Measurements from ENCODE around the gene TMEM212.
A peak's percentile ranks its signal among the peaks of the same experiment; 100 is the strongest.

TMEM212 gene

GRCh38 chr3:171863920-171864319, 20.8 kb downstream of the TMEM212 start:
- H4K20me1 ChIP-seq (ENCODE audit: insufficient read depth, low read length, poor library complexity, severe bottlenecking) = no peaks in the 10 kb centered on the region
- no peaks in the 10 kb centered on the region for H3K27me3 ChIP-seq (ENCODE audit: insufficient read depth, low read length, poor library complexity, severe bottlenecking)
- no peaks in the 10 kb centered on the region for H3K9me2 ChIP-seq (replicated peaks; ENCODE audit: low read depth, low read length)
- H3F3A ChIP-seq (ENCODE audit: low read depth) = no peaks in the 10 kb centered on the region
- H2AFZ ChIP-seq (ENCODE audit: low read length) = no peak overlapping the region
- H3K9me3 ChIP-seq (ENCODE audit: insufficient read depth, low read depth, low read length) = no peaks in the 10 kb centered on the region
- TF ChIP-seq EZH2phosphoT487 (IDR thresholded peaks at IDR 0.05; ENCODE audit: borderline replicate concordance) (no peak), CTCF (conservative IDR thresholded peaks at IDR 0.05; ENCODE audit: low read length) (no peak)
- no peaks in the 10 kb centered on the region for H3K4me1 ChIP-seq (ENCODE audit: insufficient read depth, low read length, poor library complexity, severe bottlenecking)
- no peak overlapping the region for H3K4me2 ChIP-seq (ENCODE audit: low read depth, low read length, poor library complexity, severe bottlenecking)
- H3K4me3 ChIP-seq (ENCODE audit: low read length, poor library complexity, severe bottlenecking) = no peak overlapping the region
- H3K9ac ChIP-seq (ENCODE audit: low read depth, low read length, poor library complexity, severe bottlenecking) = no peak overlapping the region
- H3K79me2 ChIP-seq (ENCODE audit: insufficient read depth, low read length) = no peaks in the 10 kb centered on the region
- H3K36me3 ChIP-seq (ENCODE audit: insufficient read depth, low read length) = no peaks in the 10 kb centered on the region

GRCh38 chr3:171865191-171865865, 22.2 kb downstream of the TMEM212 start:
- no peaks in the 10 kb centered on the region for H3K4me1 ChIP-seq (ENCODE audit: insufficient read depth, low read length, poor library complexity, severe bottlenecking)
- 0 out of 2 replicates have a peak overlapping the region, but pooled peaks have one; percentile 47 for H2AFZ ChIP-seq (ENCODE audit: low read length)
- no peaks in the 10 kb centered on the region for H3F3A ChIP-seq (ENCODE audit: low read depth)
- no peak overlapping the region for H3K4me3 ChIP-seq (ENCODE audit: low read length, poor library complexity, severe bottlenecking)
- no peaks in the 10 kb centered on the region for H4K20me1 ChIP-seq (ENCODE audit: insufficient read depth, low read length, poor library complexity, severe bottlenecking)
- H3K9ac ChIP-seq (ENCODE audit: low read depth, low read length, poor library complexity, severe bottlenecking) = no peak overlapping the region
- no peaks in the 10 kb centered on the region for H3K27me3 ChIP-seq (ENCODE audit: insufficient read depth, low read length, poor library complexity, severe bottlenecking)
- H3K9me2 ChIP-seq (replicated peaks; ENCODE audit: low read depth, low read length) = no peaks in the 10 kb centered on the region
- no peak overlapping the region for H3K4me2 ChIP-seq (ENCODE audit: low read depth, low read length, poor library complexity, severe bottlenecking)
- H3K36me3 ChIP-seq (ENCODE audit: insufficient read depth, low read length) = no peaks in the 10 kb centered on the region
- H3K9me3 ChIP-seq (ENCODE audit: insufficient read depth, low read depth, low read length) = no peaks in the 10 kb centered on the region
- no peak for TF ChIP-seq EZH2phosphoT487 (IDR thresholded peaks at IDR 0.05; ENCODE audit: borderline replicate concordance)
- TF ChIP-seq CTCF (conservative IDR thresholded peaks at IDR 0.05; ENCODE audit: low read length) = no peak
- H3K79me2 ChIP-seq (ENCODE audit: insufficient read depth, low read length) = no peaks in the 10 kb centered on the region

GRCh38 chr3:171867981-171868380, 24.8 kb downstream of the TMEM212 start:
- H4K20me1 ChIP-seq (ENCODE audit: insufficient read depth, low read length, poor library complexity, severe bottlenecking) = no peaks in the 10 kb centered on the region
- TF ChIP-seq EZH2phosphoT487 (IDR thresholded peaks at IDR 0.05; ENCODE audit: borderline replicate concordance) (no peak), CTCF (conservative IDR thresholded peaks at IDR 0.05; ENCODE audit: low read length) (peak; percentile 75)
- no peaks in the 10 kb centered on the region for H3K4me1 ChIP-seq (ENCODE audit: insufficient read depth, low read length, poor library complexity, severe bottlenecking)
- no peak overlapping the region for H3K9ac ChIP-seq (ENCODE audit: low read depth, low read length, poor library complexity, severe bottlenecking)
- H2AFZ ChIP-seq (ENCODE audit: low read length) = no peak overlapping the region
- no peak overlapping the region for H3K4me2 ChIP-seq (ENCODE audit: low read depth, low read length, poor library complexity, severe bottlenecking)
- no peaks in the 10 kb centered on the region for H3K36me3 ChIP-seq (ENCODE audit: insufficient read depth, low read length)
- H3K9me3 ChIP-seq (ENCODE audit: insufficient read depth, low read depth, low read length) = no peaks in the 10 kb centered on the region
- H3K9me2 ChIP-seq (replicated peaks; ENCODE audit: low read depth, low read length) = no peaks in the 10 kb centered on the region
- no peak overlapping the region for H3K4me3 ChIP-seq (ENCODE audit: low read length, poor library complexity, severe bottlenecking)
- H3K27me3 ChIP-seq (ENCODE audit: insufficient read depth, low read length, poor library complexity, severe bottlenecking) = no peaks in the 10 kb centered on the region
- no peaks in the 10 kb centered on the region for H3F3A ChIP-seq (ENCODE audit: low read depth)
- H3K79me2 ChIP-seq (ENCODE audit: insufficient read depth, low read length) = no peaks in the 10 kb centered on the region
